Trophoblast cell (in vitro differentiated cells and primary cell): ENCODE results near the gene MYL11.

Experiments
- DNase-seq, 2 donors: peaks; one replicate each; pipeline ENCODE4 v3.0.0-alpha.2; 2016
- H2AFZ ChIP-seq: 2 replicates; pipeline ENCODE4 v1.6.1; 2013; ENCODE audit warnings: low read length, moderate library complexity, mild to moderate bottlenecking; ENCODE audit not compliant: insufficient read depth, poor library complexity
- H2AK5ac ChIP-seq: 2 replicates; pipeline ENCODE4 v1.6.1; 2013; ENCODE audit warnings: mild to moderate bottlenecking, low read length
- H2BK120ac ChIP-seq: 2 replicates; pipeline ENCODE4 v1.6.1; 2013; ENCODE audit warnings: low read length, mild to moderate bottlenecking, moderate library complexity; ENCODE audit not compliant: insufficient read depth, poor library complexity
- H2BK12ac ChIP-seq: 2 replicates; pipeline ENCODE4 v1.6.1; 2013; ENCODE audit warnings: mild to moderate bottlenecking, low read length, moderate library complexity
- H2BK5ac ChIP-seq: 2 replicates; pipeline ENCODE4 v1.6.1; 2013; ENCODE audit warnings: low read length, low read depth, moderate library complexity, mild to moderate bottlenecking; ENCODE audit not compliant: poor library complexity
- H3K14ac ChIP-seq: 2 replicates; pipeline ENCODE4 v1.6.1; 2013; ENCODE audit warnings: mild to moderate bottlenecking, low read length
- H3K18ac ChIP-seq: 2 replicates; pipeline ENCODE4 v1.6.1; 2013; ENCODE audit warnings: mild to moderate bottlenecking, low read length
- H3K23ac ChIP-seq: 2 replicates; pipeline ENCODE4 v1.6.1; 2013; ENCODE audit warnings: low read length
- H3K27ac ChIP-seq: 2 replicates; pipeline ENCODE4 v1.5.1; 2013; ENCODE audit warnings: low read depth, mild to moderate bottlenecking, inconsistent platforms, low read length, moderate library complexity
- H3K27me3 ChIP-seq: 2 replicates; pipeline ENCODE4 v1.6.1; 2013; ENCODE audit warnings: inconsistent platforms, mild to moderate bottlenecking, low read length, moderate library complexity; ENCODE audit not compliant: insufficient read depth
- H3K36me3 ChIP-seq, 2 experiments: 1 replicate in 1 of 2; 2 replicates in 1 of 2; pipeline ENCODE4 v1.6.1; 2013; ENCODE audit warnings: low read length in 2 of 2, mild to moderate bottlenecking in 2 of 2, moderate library complexity in 1 of 2; ENCODE audit not compliant: insufficient read depth in 2 of 2, control insufficient read depth in 1 of 2
- H3K4ac ChIP-seq: 2 replicates; pipeline ENCODE4 v1.6.1; 2013; ENCODE audit warnings: low read depth, mild to moderate bottlenecking, low read length, moderate library complexity
- H3K4me1 ChIP-seq, 2 experiments: 1 replicate in 1 of 2; 2 replicates in 1 of 2; pipeline ENCODE4 v1.6.1; 2013; ENCODE audit warnings: low read length in 2 of 2, mild to moderate bottlenecking in 2 of 2, moderate library complexity in 1 of 2; ENCODE audit not compliant: insufficient read depth in 2 of 2, control insufficient read depth in 1 of 2
- H3K4me2 ChIP-seq: 2 replicates; pipeline ENCODE4 v1.6.1; 2013; ENCODE audit warnings: inconsistent platforms, mild to moderate bottlenecking, low read length, moderate library complexity
- H3K4me3 ChIP-seq: 2 replicates; pipeline ENCODE4 v1.5.1; 2013; ENCODE audit warnings: mild to moderate bottlenecking, low read depth, low read length, inconsistent platforms
- H3K79me1 ChIP-seq: one replicate; pipeline ENCODE4 v1.6.1; 2013; ENCODE audit warnings: low read length
- H3K79me2 ChIP-seq: 2 replicates; pipeline ENCODE4 v1.6.1; 2013; ENCODE audit warnings: low read length, mild to moderate bottlenecking; ENCODE audit not compliant: control insufficient read depth, insufficient read depth, poor library complexity
- H3K9ac ChIP-seq: 2 replicates; pipeline ENCODE4 v1.6.1; 2013; ENCODE audit warnings: mild to moderate bottlenecking, low read length
- H3K9me3 ChIP-seq: 2 replicates; pipeline ENCODE4 v1.6.1; 2013; ENCODE audit warnings: low read depth, mild to moderate bottlenecking, control low read depth, inconsistent platforms, low read length; ENCODE audit not compliant: insufficient read depth
- H4K12ac ChIP-seq: 2 replicates; pipeline ENCODE4 v1.6.1; 2013; ENCODE audit warnings: low read depth, mild to moderate bottlenecking, low read length, moderate library complexity
- H4K8ac ChIP-seq: 2 replicates; pipeline ENCODE4 v1.6.1; 2013; ENCODE audit warnings: low read depth, mild to moderate bottlenecking, low read length, moderate library complexity
- H4K91ac ChIP-seq: one replicate; pipeline ENCODE4 v1.6.1; 2013; ENCODE audit warnings: low read depth, mild to moderate bottlenecking, low read length, moderate library complexity
- WGBS: extraction: QIAGEN DNeasy Blood & Tissue Kit; methylation state at CpG from one replicate; pipeline ENCODE4 v1.1.7; 2013; ENCODE audit warnings: missing lambda C conversion rate; ENCODE audit not compliant: insufficient read length, insufficient coverage; ENCODE audit errors: extremely low coverage; 5-methylcytosine and 5-hydroxymethylcytosine counted together

The MYL11 gene

DNA sequence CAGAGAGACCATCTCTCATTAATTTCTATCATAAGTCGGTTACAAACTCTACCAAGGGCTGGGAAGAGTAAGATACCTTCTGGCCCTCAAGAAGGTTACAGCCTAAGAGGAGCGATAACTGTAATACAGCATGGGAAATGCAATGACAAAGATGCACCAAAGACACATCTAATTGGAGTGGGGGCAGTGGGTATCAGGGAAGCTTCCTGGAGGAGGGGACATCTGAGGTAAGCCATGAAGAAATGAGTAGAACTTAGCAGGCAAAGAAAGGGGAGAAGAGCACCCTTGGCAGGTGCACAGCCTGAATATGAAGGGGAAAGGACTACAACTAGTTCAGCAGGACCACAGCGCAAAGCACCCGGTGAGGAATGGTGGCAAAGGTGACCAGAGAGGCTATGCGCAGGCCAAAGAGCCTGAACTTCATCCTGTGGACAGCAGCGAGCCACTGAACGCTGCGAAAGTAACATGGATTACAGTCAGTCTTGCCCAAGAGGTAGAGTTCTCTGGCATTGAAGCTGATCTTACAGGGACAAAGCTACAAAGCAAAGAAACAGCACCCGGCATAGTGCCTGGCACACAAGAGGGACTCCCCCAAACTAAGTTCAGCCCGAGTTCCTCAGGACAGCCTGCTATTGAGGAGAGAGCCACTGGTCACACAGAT is 7.1 kb upstream of the MYL11 start:
- peak overlapping the region; percentile 93 for H3K4me2 ChIP-seq
- H3K4me1 ChIP-seq, result peaks cover 21 to 27% of the 10 kb centered on the region in 2 experiments
- no peak overlapping the region for H4K8ac ChIP-seq
- no peak overlapping the region for H4K91ac ChIP-seq
- no CpG with 5 or more reads among the region's 10 CpGs for WGBS
- H3K27ac ChIP-seq, result no peak overlapping the region
- peaks cover 10% of the 10 kb centered on the region for H3K79me1 ChIP-seq
- H3K23ac ChIP-seq, result no peak overlapping the region
- H2BK12ac ChIP-seq, result no peak overlapping the region
- no peaks in the 10 kb centered on the region for H3K9me3 ChIP-seq
- H3K14ac ChIP-seq, result no peak overlapping the region
- no peaks in the 10 kb centered on the region for H3K27me3 ChIP-seq
- no peak overlapping the region for H2AK5ac ChIP-seq
- no peak overlapping the region for H3K18ac ChIP-seq
- H3K79me2 ChIP-seq, result peaks cover 23% of the 10 kb centered on the region
- no peak overlapping the region for H3K9ac ChIP-seq
- no peak overlapping the region for H4K12ac ChIP-seq
- no peak overlapping the region for H2BK5ac ChIP-seq
- peaks cover 16 to 22% of the 10 kb centered on the region in 2 experiments for H3K36me3 ChIP-seq
- H2BK120ac ChIP-seq, result no peak overlapping the region
- H2AFZ ChIP-seq, result no peak overlapping the region
- no peak overlapping the region for H3K4me3 ChIP-seq
- peak; percentile 61 to 70 for DNase-seq
- peak overlapping the region; percentile 96 for H3K4ac ChIP-seq

GRCh38 chr16:30368122-30368791 is 6.3 kb upstream of the MYL11 start:
- H3K4me3 ChIP-seq, result peak overlapping the region; percentile 83
- WGBS, result no CpG with 5 or more reads among the region's 8 CpGs

DNA sequence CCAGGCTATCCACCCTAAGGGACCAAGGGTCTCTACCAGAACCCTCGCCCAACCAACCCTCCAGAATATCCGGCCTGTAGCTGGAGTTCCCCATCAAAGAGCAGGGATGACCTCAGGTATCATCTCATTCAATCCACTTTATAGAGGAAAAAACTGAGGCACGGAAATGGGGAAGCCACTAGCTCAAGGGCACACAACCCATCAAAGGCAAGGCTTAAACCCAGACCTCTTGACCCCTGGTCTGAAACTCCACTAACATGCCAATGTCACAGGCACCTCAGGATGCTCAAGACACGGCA is 5.9 kb upstream of the MYL11 start:
- Histone ChIP-seq H4K8ac (no peak overlapping the region), H2BK12ac (no peak overlapping the region), H3K4me3 (peak overlapping the region; percentile 83), H3K4ac (peak overlapping the region; percentile 96), H3K27me3 (no peaks in the 10 kb centered on the region), H3K4me2 (peak overlapping the region; percentile 93), H3K23ac (no peak overlapping the region), H3K9ac (peak overlapping the region; percentile 50), H3K18ac (no peak overlapping the region), H3K9me3 (no peaks in the 10 kb centered on the region), H3K27ac (no peak overlapping the region), H3K79me1 (peaks cover 10% of the 10 kb centered on the region), H2AFZ (no peak overlapping the region), H2BK5ac (no peak overlapping the region), H3K79me2 (peaks cover 23% of the 10 kb centered on the region), H3K36me3 (peaks cover 16 to 22% of the 10 kb centered on the region in 2 experiments), H2BK120ac (no peak overlapping the region), H3K14ac (no peak overlapping the region), H2AK5ac (no peak overlapping the region), H3K4me1 (peaks cover 21 to 27% of the 10 kb centered on the region in 2 experiments), H4K91ac (no peak overlapping the region), H4K12ac (no peak overlapping the region)
- WGBS, result no CpG with 5 or more reads among the region's 4 CpGs
- no peak for DNase-seq

More at GRCh38 chr16:30368122-30368791, 6.3 kb upstream of the MYL11 start:
- no peaks in the 10 kb centered on the region for H3K27me3 ChIP-seq
- no peak overlapping the region for H2BK120ac ChIP-seq
- peaks cover 21 to 27% of the 10 kb centered on the region in 2 experiments for H3K4me1 ChIP-seq
- H2BK12ac ChIP-seq, result no peak overlapping the region
- no peak overlapping the region for H2BK5ac ChIP-seq
- H3K9me3 ChIP-seq, result no peaks in the 10 kb centered on the region
- peak overlapping the region; percentile 93 for H3K4me2 ChIP-seq
- H3K4ac ChIP-seq, result peak overlapping the region; percentile 96
- no peak overlapping the region for H4K91ac ChIP-seq
- no peak overlapping the region for H4K8ac ChIP-seq
- no peak overlapping the region for H3K18ac ChIP-seq
- H3K9ac ChIP-seq, result peak overlapping the region; percentile 50
- no peak overlapping the region for H4K12ac ChIP-seq
- no peak overlapping the region for H2AFZ ChIP-seq
- no peak overlapping the region for H3K27ac ChIP-seq
- H3K79me1 ChIP-seq, result peaks cover 10% of the 10 kb centered on the region
- peaks cover 23% of the 10 kb centered on the region for H3K79me2 ChIP-seq
- no peak overlapping the region for H3K23ac ChIP-seq
- DNase-seq, result peak; percentile 21 to 37
- no peak overlapping the region for H3K14ac ChIP-seq
- peaks cover 16 to 22% of the 10 kb centered on the region in 2 experiments for H3K36me3 ChIP-seq
- H2AK5ac ChIP-seq, result no peak overlapping the region

DNA sequence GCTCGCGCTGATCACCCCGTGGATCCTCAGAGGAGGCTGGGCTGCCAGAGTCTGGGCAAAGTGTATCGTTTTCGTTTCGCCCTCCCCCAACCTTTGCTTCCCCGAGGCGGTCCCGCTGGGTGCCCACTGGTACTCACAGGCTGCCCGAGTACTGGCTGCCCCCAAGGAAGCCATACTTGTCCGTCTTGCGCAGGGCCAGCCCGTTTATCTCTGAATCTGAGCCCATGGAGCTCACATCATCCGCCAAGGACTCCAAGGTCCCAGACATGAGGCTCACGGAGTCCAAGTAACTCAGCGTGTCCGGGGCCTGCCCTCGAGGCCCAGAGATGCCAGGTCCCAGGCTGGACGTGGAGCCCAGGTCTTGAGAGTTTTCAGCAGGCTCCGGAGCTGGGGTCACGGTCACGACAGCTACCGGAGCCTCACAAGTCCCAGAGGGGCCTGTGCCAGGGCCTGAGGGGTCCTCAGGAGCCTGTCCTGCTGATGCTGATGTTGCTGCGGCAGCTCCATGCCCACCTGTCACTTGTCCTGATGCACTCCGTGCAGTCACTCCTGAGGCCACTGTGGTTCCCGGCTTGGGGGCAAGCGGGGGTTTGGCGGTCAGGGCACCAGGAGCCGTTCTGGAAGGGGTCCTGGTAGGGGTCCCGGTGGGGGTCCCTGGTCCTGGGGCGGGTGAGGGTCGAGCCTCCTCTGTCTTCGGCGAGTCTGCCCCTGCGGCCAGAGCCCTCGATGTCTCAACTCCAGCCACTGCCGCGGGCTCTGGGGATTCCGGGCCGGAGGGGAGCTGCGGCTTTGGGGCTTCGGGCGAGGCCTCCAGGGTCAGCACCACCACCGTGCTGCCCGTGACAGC is 5.3 kb upstream of the MYL11 start:
- Histone ChIP-seq H3K23ac (no peak overlapping the region), H3K79me2 (peaks cover 23% of the 10 kb centered on the region), H3K27me3 (no peaks in the 10 kb centered on the region), H3K18ac (peak overlapping the region; percentile 49), H2BK120ac (no peak overlapping the region), H4K12ac (peak overlapping the region; percentile 32), H2BK12ac (no peak overlapping the region), H3K4me1 (peaks cover 21 to 27% of the 10 kb centered on the region in 2 experiments), H3K4me3 (peak overlapping the region; percentile 83), H3K36me3 (peaks cover 14 to 22% of the 10 kb centered on the region in 2 experiments), H4K91ac (peak overlapping the region; percentile 86), H3K14ac (peak overlapping the region; percentile 65), H3K9me3 (no peaks in the 10 kb centered on the region), H2BK5ac (peak overlapping the region; percentile 15), H3K27ac (peak overlapping the region; percentile 75), H4K8ac (no peak overlapping the region), H2AK5ac (peak overlapping the region; percentile 8), H3K4ac (peak overlapping the region; percentile 96), H3K4me2 (peak overlapping the region; percentile 93), H3K9ac (peak overlapping the region; percentile 44), H3K79me1 (peaks cover 10% of the 10 kb centered on the region), H2AFZ (no peak overlapping the region)
- WGBS, result no CpG with 5 or more reads among the region's 45 CpGs
- peak in 1 of 2 donors; percentile 25 for DNase-seq
